A204.1 (cell line): Measurements from ENCODE around the gene MVD.

ENCODE experiments used
- FAIRE-seq: peaks from 2 replicates; lab custom pipeline; 2012; peaks lifted over from hg19 to GRCh38; lab: Jason Lieb, UNC

MVD gene

GRCh38 chr16:88640498-88641247, 22.2 kb downstream of the MVD start:
- FAIRE-seq = no peak

- FAIRE-seq = no peak
These were observed 22.8 kb downstream of the MVD start for GRCh38 chr16:88640039-88640495.

DNA sequence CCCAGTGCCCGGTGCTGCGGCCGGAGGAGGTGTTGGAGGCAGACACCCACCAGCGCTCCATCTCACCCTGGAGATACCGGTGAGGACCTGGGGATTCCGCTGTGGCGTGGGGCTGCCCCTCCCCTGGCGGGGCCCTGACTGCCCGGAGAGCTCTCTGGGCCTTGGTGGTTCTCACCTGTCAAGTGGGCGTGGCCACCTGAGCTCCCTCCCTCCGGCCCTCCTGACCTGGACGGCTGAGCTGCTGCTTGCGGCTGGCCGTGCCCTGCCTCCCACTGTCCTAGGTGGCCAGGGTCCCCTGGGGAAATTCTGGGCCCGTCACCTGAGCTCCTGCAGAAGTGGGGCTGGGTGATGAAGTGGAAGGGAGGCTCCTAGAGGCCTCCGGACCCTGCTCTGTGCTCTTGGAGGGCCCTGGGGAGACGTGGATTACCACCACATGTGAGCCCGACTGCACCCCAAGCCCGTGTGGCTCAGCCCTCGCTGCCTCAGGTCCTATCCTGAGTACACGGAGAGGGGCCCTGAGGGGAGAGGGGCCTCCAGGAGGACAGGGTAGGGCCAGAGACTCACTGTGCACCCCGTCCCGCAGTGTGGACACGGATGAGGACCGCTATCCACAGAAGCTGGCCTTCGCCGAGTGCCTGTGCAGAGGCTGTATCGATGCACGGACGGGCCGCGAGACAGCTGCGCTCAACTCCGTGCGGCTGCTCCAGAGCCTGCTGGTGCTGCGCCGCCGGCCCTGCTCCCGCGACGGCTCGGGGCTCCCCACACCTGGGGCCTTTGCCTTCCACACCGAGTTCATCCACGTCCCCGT, 23.5 kb downstream of the MVD start:
- FAIRE-seq = no peak

DNA sequence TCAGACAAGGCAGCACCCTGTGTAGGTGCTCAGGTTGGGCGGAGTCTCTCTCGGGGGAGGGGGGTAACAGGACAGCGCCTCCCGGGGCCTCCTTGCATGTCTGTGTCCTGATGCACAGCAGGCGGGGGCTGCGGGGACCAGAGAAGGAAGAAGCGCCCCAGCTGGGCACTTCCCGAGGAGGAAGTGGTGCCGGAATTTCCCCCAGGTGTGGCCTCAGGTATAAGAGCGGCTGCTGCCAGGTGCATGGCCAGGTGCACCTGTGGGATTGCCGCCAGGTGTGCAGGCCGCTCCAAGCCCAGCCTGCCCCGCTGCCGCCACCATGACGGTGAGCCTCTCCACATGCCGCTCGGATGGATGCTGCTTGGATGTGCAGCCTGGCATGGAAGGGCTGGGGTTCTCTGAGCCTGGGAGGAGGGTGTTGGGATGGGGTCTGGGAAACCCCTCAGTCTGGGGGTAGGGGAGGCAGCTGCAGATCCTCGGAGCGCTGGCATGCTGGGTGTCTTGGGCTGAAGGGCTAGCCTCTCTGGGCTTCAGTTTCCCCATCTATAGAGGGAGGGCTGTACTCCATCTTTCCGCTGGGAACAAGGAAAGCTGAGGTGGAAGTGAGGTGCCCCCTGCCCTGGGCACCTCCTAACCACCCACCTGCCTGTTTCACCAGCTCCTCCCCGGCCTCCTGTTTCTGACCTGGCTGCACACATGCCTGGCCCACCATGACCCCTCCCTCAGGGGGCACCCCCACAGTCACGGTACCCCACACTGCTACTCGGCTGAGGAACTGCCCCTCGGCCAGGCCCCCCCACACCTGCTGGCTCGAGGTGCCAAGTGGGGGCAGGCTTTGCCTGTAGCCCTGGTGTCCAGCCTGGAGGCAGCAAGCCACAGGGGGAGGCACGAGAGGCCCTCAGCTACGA, 24.3 kb downstream of the MVD start, which contains the start of gene IL17C:
Gene IL17C, plus strand, starts transcription at position 250 of the 908 bp plus-strand sequence. Its CDS starts 70 bp downstream, at position 320.
- no peak for FAIRE-seq

- no peak for FAIRE-seq
These were observed 26.2 kb downstream of the MVD start for GRCh38 chr16:88636488-88637265.

- FAIRE-seq = no peak
These were observed 27.1 kb downstream of the MVD start for GRCh38 chr16:88635671-88636319.

- no peak for FAIRE-seq
These were observed 27.8 kb downstream of the MVD start for GRCh38 chr16:88634994-88635670.

- FAIRE-seq = no peak
These were observed 28.5 kb downstream of the MVD start for GRCh38 chr16:88634141-88634993.

- no peak for FAIRE-seq
These were observed 29.2 kb downstream of the MVD start for GRCh38 chr16:88633684-88634140.

DNA sequence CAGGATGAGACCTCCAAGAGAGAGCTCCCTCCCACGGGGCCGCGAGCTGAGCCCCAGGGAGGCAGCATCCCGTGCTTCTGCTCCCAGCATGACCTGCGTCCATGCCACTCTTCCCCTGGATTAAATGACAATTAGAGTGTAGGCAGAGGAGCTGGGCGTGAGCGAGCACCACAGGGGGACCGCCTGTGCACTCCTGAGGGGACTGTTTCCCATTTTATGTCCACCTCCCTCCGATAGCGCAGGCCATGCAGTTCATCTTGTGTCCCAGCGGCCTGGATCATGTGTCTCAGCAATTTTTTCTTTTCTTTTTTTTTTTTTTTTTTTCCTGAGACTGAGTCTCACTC, 30.3 kb downstream of the MVD start:
- no peak for FAIRE-seq

GRCh38 chr16:88631920-88632586, 30.8 kb downstream of the MVD start:
- no peak for FAIRE-seq

DNA sequence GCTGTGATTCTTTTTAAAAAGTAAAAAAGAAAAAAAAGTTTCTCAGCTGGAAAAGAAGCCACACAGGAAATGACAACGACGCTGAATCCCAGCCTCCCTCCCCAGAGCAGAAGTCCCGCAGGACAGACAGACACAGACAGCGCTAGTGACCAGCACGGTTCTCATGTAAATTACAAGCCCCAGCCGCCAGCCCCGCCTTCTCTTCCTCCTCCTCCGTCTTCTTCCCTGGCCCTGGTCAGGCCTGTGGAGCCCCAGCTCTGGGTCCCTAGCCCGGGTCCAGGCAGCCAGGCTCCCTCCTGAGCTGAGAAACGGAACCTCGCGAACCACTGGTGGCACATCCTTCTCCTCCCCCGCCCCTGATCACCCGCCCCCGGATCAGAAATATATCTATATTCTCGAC, 31.5 kb downstream of the MVD start:
- no peak for FAIRE-seq

- FAIRE-seq = no peak
These were observed 31.9 kb downstream of the MVD start for GRCh38 chr16:88630941-88631340.

- no peak for FAIRE-seq
These were observed 32.5 kb downstream of the MVD start for GRCh38 chr16:88630433-88630832.

DNA sequence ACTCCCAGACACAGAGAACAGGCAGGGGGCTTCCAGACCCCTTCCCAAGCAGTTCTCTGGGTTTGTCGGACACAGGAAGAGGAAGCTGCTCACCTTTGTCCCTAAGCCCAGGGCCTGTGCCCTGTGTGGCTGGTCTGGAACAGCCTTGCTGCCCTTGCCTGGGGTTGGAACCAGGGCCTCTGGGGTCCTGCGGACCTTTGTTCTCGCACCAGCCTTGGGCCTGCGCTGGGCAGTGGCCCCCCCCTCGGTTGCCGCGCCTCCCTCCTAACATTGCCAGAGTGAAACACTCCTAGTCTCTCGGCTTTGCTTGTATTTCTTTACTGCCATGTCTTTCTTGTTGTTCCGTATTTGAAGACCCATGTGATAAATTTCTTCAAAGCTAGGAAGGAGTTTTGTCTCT, 33.1 kb downstream of the MVD start:
- no peak for FAIRE-seq

DNA sequence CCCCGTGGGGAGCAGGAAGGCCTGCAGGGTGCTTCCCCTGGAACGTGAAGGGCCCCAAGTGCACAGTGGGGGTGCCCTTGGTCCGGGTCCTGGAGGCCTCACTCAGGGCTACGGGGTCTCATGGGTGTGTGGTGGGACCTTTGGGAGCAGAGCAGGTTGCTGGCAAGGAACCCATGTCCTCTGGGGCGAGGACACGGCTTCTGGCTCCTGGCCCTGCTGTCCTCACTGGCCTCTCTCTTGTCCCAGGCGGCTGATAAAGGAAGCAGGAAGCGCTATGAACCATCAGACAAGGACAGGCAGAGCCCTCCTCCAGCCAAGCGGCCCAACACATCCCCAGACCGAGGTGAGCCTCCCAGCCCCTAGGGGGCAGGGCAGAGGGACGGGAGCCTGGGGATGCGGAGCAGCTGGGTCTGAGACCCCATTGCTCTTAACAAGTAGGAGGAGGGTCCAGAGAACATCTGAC, 34.3 kb downstream of the MVD start:
- FAIRE-seq = no peak

DNA sequence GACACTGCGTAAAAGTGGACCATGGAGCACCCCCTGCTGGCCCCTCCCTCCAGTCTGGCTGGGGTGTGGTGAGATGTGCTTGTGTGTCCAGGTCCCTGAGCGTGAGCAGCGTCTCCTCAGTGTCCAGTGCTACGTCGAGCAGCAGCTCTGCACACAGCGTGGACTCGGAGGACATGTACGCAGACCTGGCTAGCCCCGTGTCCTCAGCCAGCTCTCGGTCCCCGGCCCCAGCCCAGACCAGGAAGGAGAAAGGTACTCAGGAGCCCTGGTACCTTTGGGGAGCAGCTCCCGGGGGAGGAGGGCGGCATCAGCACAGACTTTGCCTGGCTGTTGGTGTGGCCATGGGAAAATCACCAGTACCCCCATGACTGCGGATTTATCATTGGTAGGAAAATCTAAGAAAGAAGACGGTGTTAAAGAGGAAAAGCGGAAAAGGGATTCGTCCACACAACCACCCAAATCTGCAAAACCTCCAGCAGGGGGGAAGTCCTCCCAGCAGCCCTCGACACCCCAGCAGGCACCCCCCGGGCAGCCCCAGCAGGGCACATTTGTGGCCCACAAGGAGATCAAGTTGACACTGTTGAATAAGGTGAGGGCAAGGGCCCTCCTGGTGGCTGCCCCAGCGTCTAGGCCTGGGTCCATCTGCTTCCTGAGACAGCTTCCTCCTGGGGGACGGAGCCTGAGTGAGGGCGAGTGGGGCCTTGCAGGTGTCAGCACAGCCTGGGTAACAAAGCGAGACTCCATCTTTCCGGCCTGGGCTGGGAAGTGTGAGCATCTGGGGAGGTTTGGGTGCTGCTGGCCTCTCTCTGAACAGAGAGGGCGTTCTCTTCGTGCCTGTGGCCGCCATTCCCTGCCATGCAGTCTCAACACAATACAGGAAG, 35.1 kb downstream of the MVD start:
- no peak for FAIRE-seq

DNA sequence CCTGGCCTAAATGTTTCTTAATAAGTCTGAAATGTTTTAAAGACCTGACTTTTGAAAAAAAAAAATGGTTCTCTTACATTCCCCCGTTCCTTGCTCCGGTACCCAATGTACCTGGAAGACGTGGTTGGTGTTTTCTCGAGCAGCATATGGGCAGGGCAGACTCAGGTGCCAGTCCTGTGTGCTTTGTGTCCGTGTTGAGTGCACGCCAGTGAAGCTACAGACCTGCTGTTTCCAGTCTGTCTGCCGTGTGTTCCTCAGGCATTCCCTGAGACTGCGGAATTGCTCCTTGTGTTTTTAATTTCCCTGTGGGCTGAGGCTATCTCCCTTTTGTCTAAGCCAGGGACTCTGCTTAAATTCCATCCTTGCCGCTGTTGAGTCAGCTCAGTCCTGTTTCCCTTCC, 36.2 kb downstream of the MVD start:
- FAIRE-seq = no peak
